HAP-1 (cell line): Measurements from ENCODE around the gene TOMM20.
"Not testable (repeated sequence)": the region's sequence is repeated elsewhere in the genome, so short reads cannot be mapped to it uniquely, and the experiment has no call there.

Experiments
- DNase-seq, 2 experiments: peaks; one replicate each; pipeline ENCODE4 v3.0.0-alpha.2; 2016 to 2020; ENCODE audit warnings: low spot score in 2 of 2
- H3K27me3 ChIP-seq: fragments of 250-450 bp; sonication (Bioruptor Pico); 2 replicates; pipeline ENCODE4 v1.5.1; 2020; ENCODE audit warnings: low read depth, mild to moderate bottlenecking, moderate library complexity
- H3K36me3 ChIP-seq: fragments of 250-450 bp; sonication (Bioruptor Pico); replicated peaks from 2 replicates; pipeline ENCODE4 v1.5.1; 2020; ENCODE audit warnings: mild to moderate bottlenecking
- H3K4me1 ChIP-seq: fragments of 250-450 bp; sonication (Bioruptor Pico); 2 replicates; pipeline ENCODE4 v1.5.1; 2020; ENCODE audit warnings: mild to moderate bottlenecking
- H3K4me3 ChIP-seq: fragments of 250-450 bp; sonication (Bioruptor Pico); 2 replicates; pipeline ENCODE4 v1.5.1; 2020; ENCODE audit warnings: mild to moderate bottlenecking, moderate library complexity
- H3K9me3 ChIP-seq: fragments of 250-450 bp; sonication (Bioruptor Pico); 2 replicates; pipeline ENCODE4 v1.5.1; 2020; ENCODE audit warnings: mild to moderate bottlenecking, moderate library complexity
- in situ Hi-C: fragments of 300-500 bp; cut with MboI; formaldehyde crosslinking; loops from 3 replicates; pipeline ENCODE4 v1.14.3; 2020; ENCODE audit warnings: low sequenced_read_pairs, inconsistent platforms, mixed read lengths

TOMM20 gene

GRCh38 chr1:235092045-235092406 is 36.6 kb downstream of the TOMM20 start:
- not testable (repeated sequence) for H3K27me3 ChIP-seq, H3K4me3 ChIP-seq
- in situ Hi-C loops = loop anchor here (10.0 to 25.0 kb wide), 2 partner anchors 333 to 980 kb away; no protein-coding TSS in a partner anchor

GRCh38 chr1:235091319-235092044 is 37.2 kb downstream of the TOMM20 start:
- H3K9me3 ChIP-seq, H3K36me3 ChIP-seq, DNase-seq, H3K4me3 ChIP-seq, H3K27me3 ChIP-seq: not testable (repeated sequence)
- peaks cover 10% of the 10 kb centered on the region for H3K4me1 ChIP-seq
- in situ Hi-C loops = loop anchor here (10.0 to 25.0 kb wide), 2 partner anchors 333 to 979 kb away; no protein-coding TSS in a partner anchor

More at GRCh38 chr1:235092045-235092406, 36.6 kb downstream of the TOMM20 start:
- DNase-seq, H3K36me3 ChIP-seq, H3K9me3 ChIP-seq: not testable (repeated sequence)
- peaks cover 10% of the 10 kb centered on the region for H3K4me1 ChIP-seq

- in situ Hi-C loops = loop anchor here (10.0 to 25.0 kb wide), 2 partner anchors 334 to 978 kb away; no protein-coding TSS in a partner anchor
- Histone ChIP-seq H3K36me3 (no peaks in the 10 kb centered on the region), H3K4me3 (no peak overlapping the region), H3K4me1 (peaks cover 10% of the 10 kb centered on the region), H3K27me3 (no peaks in the 10 kb centered on the region), H3K9me3 (no peaks in the 10 kb centered on the region)
- DNase-seq = peak; percentile 76 to 77
Measured at GRCh38 chr1:235090406-235091069, 38.1 kb downstream of the TOMM20 start.

GRCh38 chr1:235088907-235089306 is 39.7 kb downstream of the TOMM20 start:
- no peak for DNase-seq
- no peaks in the 10 kb centered on the region for H3K27me3 ChIP-seq
- no peak overlapping the region for H3K4me3 ChIP-seq
- no peaks in the 10 kb centered on the region for H3K36me3 ChIP-seq
- in situ Hi-C loops = loop anchor here (10.0 to 25.0 kb wide), 3 partner anchors 174 to 977 kb away; no protein-coding TSS in a partner anchor
- no peaks in the 10 kb centered on the region for H3K9me3 ChIP-seq
- peaks cover 10% of the 10 kb centered on the region for H3K4me1 ChIP-seq

GRCh38 chr1:235088430-235088829 is 40.2 kb downstream of the TOMM20 start:
- H3K4me3 ChIP-seq = no peak overlapping the region
- peaks cover 12% of the 10 kb centered on the region for H3K4me1 ChIP-seq
- in situ Hi-C loops = loop anchor here (10.0 to 25.0 kb wide), 3 partner anchors 174 to 976 kb away; no protein-coding TSS in a partner anchor
- H3K27me3 ChIP-seq = no peaks in the 10 kb centered on the region
- DNase-seq = no peak
- H3K9me3 ChIP-seq = no peaks in the 10 kb centered on the region
- H3K36me3 ChIP-seq = no peaks in the 10 kb centered on the region

GRCh38 chr1:235087906-235088305 is 40.7 kb downstream of the TOMM20 start:
- Histone ChIP-seq H3K9me3 (no peaks in the 10 kb centered on the region), H3K4me3 (no peak overlapping the region), H3K4me1 (peaks cover 17% of the 10 kb centered on the region), H3K27me3 (no peaks in the 10 kb centered on the region), H3K36me3 (no peaks in the 10 kb centered on the region)
- DNase-seq = no peak
- in situ Hi-C loops = loop anchor here (10.0 to 25.0 kb wide), 3 partner anchors 173 to 976 kb away; no protein-coding TSS in a partner anchor

GRCh38 chr1:235085411-235086117 is 43.1 kb downstream of the TOMM20 start:
- H3K36me3 ChIP-seq, H3K9me3 ChIP-seq, H3K4me3 ChIP-seq, DNase-seq, H3K4me1 ChIP-seq, H3K27me3 ChIP-seq: not testable (repeated sequence)
- in situ Hi-C loops = loop anchor here (10.0 to 25.0 kb wide), 3 partner anchors 171 to 973 kb away; no protein-coding TSS in a partner anchor

- not testable (repeated sequence) for H3K4me1 ChIP-seq
Measured at GRCh38 chr1:235080788-235081187, 47.8 kb downstream of the TOMM20 start.

GRCh38 chr1:235080297-235080657 is 48.4 kb downstream of the TOMM20 start:
- not testable (repeated sequence) for H3K36me3 ChIP-seq, H3K4me3 ChIP-seq, H3K9me3 ChIP-seq, DNase-seq, H3K27me3 ChIP-seq, H3K4me1 ChIP-seq
- in situ Hi-C loops = loop anchor here (5.0 to 25.0 kb wide), 5 partner anchors 165 to 968 kb away; no protein-coding TSS in a partner anchor

More at GRCh38 chr1:235080788-235081187, 47.8 kb downstream of the TOMM20 start:
- DNase-seq, H3K4me3 ChIP-seq, H3K36me3 ChIP-seq, H3K9me3 ChIP-seq, H3K27me3 ChIP-seq: not testable (repeated sequence)
- in situ Hi-C loops = loop anchor here (5.0 to 25.0 kb wide), 5 partner anchors 166 to 968 kb away; no protein-coding TSS in a partner anchor

GRCh38 chr1:235079443-235080296 is 49.0 kb downstream of the TOMM20 start:
- no peaks in the 10 kb centered on the region for H3K9me3 ChIP-seq
- H3K27me3 ChIP-seq = no peaks in the 10 kb centered on the region
- no peak for DNase-seq
- no peak overlapping the region for H3K4me3 ChIP-seq
- no peaks in the 10 kb centered on the region for H3K36me3 ChIP-seq
- peaks cover 7% of the 10 kb centered on the region for H3K4me1 ChIP-seq
- in situ Hi-C loops = loop anchor here (5.0 to 25.0 kb wide), 5 partner anchors 165 to 967 kb away; no protein-coding TSS in a partner anchor

- no peaks in the 10 kb centered on the region for H3K9me3 ChIP-seq
- H3K27me3 ChIP-seq = no peaks in the 10 kb centered on the region
- in situ Hi-C loops = loop anchor here (25.0 kb wide), 1 partner anchor 966 kb away; no protein-coding TSS in a partner anchor
- no peak for DNase-seq
- no peaks in the 10 kb centered on the region for H3K36me3 ChIP-seq
- H3K4me1 ChIP-seq = peaks cover 7% of the 10 kb centered on the region
- H3K4me3 ChIP-seq = no peak overlapping the region
Measured at GRCh38 chr1:235078480-235079381, 49.9 kb downstream of the TOMM20 start.
